Measurements from ENCODE around the gene ETFBKMT.
A peak's percentile ranks its signal among the peaks of the same experiment; 100 is the strongest.

ETFBKMT gene

GRCh38 chr12:31659087-31659942 lies at the start of gene ETFBKMT:
Gene ETFBKMT (plus strand): TSS chr12:31659688. CDS start chr12:31661954, 2,266 bp downstream.
- DNase-seq (ENCODE audit: low read depth) = peak; percentile 99
- peak within 1 kb of the TSS; percentile 80 for H3K4me3 ChIP-seq (ENCODE audit: low read depth, low read length)
- TF ChIP-seq MYC (IDR thresholded peaks at IDR 0.05; ENCODE audit: low read depth, low read length) (no peak; the same call in 1 of the 2 replicates), POLR2A (IDR thresholded peaks at IDR 0.05; ENCODE audit: extremely low read depth, insufficient read length) (peak; percentile 34), CTCF (IDR thresholded peaks at IDR 0.05; ENCODE audit: low read depth, low read length) (peak; percentile 9), MAX (IDR thresholded peaks at IDR 0.05; ENCODE audit: low read depth, low read length) (peak; percentile 75)

- TF ChIP-seq CTCF (IDR thresholded peaks at IDR 0.05; ENCODE audit: low read depth, low read length) (no peak), MYC (IDR thresholded peaks at IDR 0.05; ENCODE audit: low read depth, low read length) (no peak), POLR2A (IDR thresholded peaks at IDR 0.05; ENCODE audit: extremely low read depth, insufficient read length) (no peak), MAX (IDR thresholded peaks at IDR 0.05; ENCODE audit: low read depth, low read length) (no peak)
- H3K4me3 ChIP-seq (ENCODE audit: low read depth, low read length) = no peak overlapping the region
- DNase-seq (ENCODE audit: low read depth) = no peak
Observed at GRCh38 chr12:31612819-31613218, 46.7 kb upstream of the ETFBKMT start.

- DNase-seq (ENCODE audit: low read depth) = no peak
- H3K4me3 ChIP-seq (ENCODE audit: low read depth, low read length) = no peak overlapping the region
- TF ChIP-seq CTCF (IDR thresholded peaks at IDR 0.05; ENCODE audit: low read depth, low read length) (no peak), POLR2A (IDR thresholded peaks at IDR 0.05; ENCODE audit: extremely low read depth, insufficient read length) (no peak), MYC (IDR thresholded peaks at IDR 0.05; ENCODE audit: low read depth, low read length) (no peak), MAX (IDR thresholded peaks at IDR 0.05; ENCODE audit: low read depth, low read length) (no peak)
Observed at GRCh38 chr12:31618228-31619025, 41.1 kb upstream of the ETFBKMT start.

GRCh38 chr12:31620311-31620710 lies 39.2 kb upstream of the ETFBKMT start:
- no peak for DNase-seq (ENCODE audit: low read depth)
- no peak overlapping the region for H3K4me3 ChIP-seq (ENCODE audit: low read depth, low read length)
- TF ChIP-seq CTCF (IDR thresholded peaks at IDR 0.05; ENCODE audit: low read depth, low read length) = no peak
- TF ChIP-seq MAX (IDR thresholded peaks at IDR 0.05; ENCODE audit: low read depth, low read length) = no peak
- TF ChIP-seq POLR2A (IDR thresholded peaks at IDR 0.05; ENCODE audit: extremely low read depth, insufficient read length) = no peak
- no peak for TF ChIP-seq MYC (IDR thresholded peaks at IDR 0.05; ENCODE audit: low read depth, low read length)

GRCh38 chr12:31622038-31622437 lies 37.5 kb upstream of the ETFBKMT start:
- H3K4me3 ChIP-seq (ENCODE audit: low read depth, low read length) = no peak overlapping the region
- TF ChIP-seq MYC (IDR thresholded peaks at IDR 0.05; ENCODE audit: low read depth, low read length) = no peak
- TF ChIP-seq CTCF (IDR thresholded peaks at IDR 0.05; ENCODE audit: low read depth, low read length) = no peak
- no peak for TF ChIP-seq MAX (IDR thresholded peaks at IDR 0.05; ENCODE audit: low read depth, low read length)
- no peak for TF ChIP-seq POLR2A (IDR thresholded peaks at IDR 0.05; ENCODE audit: extremely low read depth, insufficient read length)
- peak; percentile 20 for DNase-seq (ENCODE audit: low read depth)
